Uterine smooth muscle cell (primary cell): ENCODE data around the gene TRANK1. TPM values are rescaled to one million over a fixed set of nuclear protein-coding genes. Genes with fewer than 3 reads are reported as not detected.

Experiments used
- total RNA-seq: library from RNA; depleted of rRNA; stranded (reverse); fragments of >200 nt; gene quantifications from 2 replicates; pipeline ENCODE4 v1.2.3, GENCODE V29; 2014

Gene TRANK1
- total RNA-seq: 7.7 and 20.2 TPM in 2 replicates

DNA sequence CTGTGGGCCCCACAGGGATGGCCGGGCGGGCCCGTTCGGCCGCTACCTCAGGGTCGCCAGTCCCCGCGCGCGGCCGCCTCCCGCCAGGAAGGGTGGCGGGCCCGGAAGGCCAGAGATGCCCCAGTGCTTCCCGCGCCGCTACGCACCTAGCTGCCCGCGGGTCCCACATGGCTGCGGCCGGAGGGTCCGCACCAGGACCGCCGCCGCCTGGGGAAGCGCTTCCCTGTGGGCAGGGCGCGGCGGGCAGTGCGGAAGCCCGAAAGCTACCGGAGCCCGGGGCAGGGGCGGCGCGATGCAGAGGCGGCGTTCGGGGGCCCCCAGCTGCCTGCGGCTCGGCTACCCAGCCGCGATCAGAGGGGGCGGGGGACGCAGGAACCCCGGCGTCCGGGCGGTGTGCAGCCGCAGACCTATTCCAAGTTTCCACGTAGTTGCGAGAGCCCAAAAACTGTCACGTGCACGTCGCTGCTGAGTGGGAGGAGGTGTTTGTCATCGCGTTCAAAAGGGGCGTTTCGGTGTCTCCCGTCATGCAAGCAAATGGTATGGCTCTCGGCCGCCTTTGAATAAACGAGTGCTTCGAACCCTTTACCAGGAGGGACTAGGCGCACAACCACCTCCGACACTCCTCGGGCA lies at the start of gene TRANK1:
Gene TRANK1 (minus strand): TSS at position 414 of the 630 bp plus-strand sequence. CDS start 245 bp downstream, at position 169.

GRCh38 chr3:36993326-36994283 lies 48.8 kb upstream of the TRANK1 start, which contains the start of gene MLH1:
Gene MLH1, plus strand, starts transcription at chr3:36993518. Its CDS starts 30 bp downstream, at chr3:36993548.

GRCh38 chr3:36992806-36993325 lies 48.0 kb upstream of the TRANK1 start, which contains the start of gene EPM2AIP1:
Gene EPM2AIP1, minus strand, starts transcription at chr3:36993131. Its CDS starts 54 bp downstream, at chr3:36993077.

Other genes with a start within 250 kb of the TRANK1 start
- gene DCLK3, start 180.5 kb downstream of the TRANK1 start, total RNA-seq: under 0.01 TPM in 1 of 2 replicates, not detected in the other
- gene EPM2AIP1, start 48.1 kb upstream of the TRANK1 start, total RNA-seq: 21.0 and 21.7 TPM in 2 replicates
- gene MLH1, start 48.5 kb upstream of the TRANK1 start, total RNA-seq: 52.7 and 67.7 TPM in 2 replicates
- gene LRRFIP2, start 229.5 kb upstream of the TRANK1 start, total RNA-seq: 84.0 and 89.6 TPM in 2 replicates